ENCODE measurements around the gene ICAM1.
"Not testable (repeated sequence)": the region's sequence is repeated elsewhere in the genome, so short reads cannot be mapped to it uniquely, and the experiment has no call there.

ICAM1 gene

GRCh38 chr19:10228920-10229319, 42.0 kb upstream of the ICAM1 start:
- peak overlapping the region; percentile 27 to 43 for H3K27ac ChIP-seq (ENCODE audit: low read depth in 2 of 2, low read length in 2 of 2)
- H3K27me3 ChIP-seq (ENCODE audit: control insufficient read depth in 2 of 2, insufficient read depth in 2 of 2, low read length in 2 of 2): no peaks in the 10 kb centered on the region
- peaks cover 0 to 6% of the 10 kb centered on the region in 2 donors for H3K36me3 ChIP-seq (ENCODE audit: control insufficient read depth in 2 of 2, insufficient read depth in 2 of 2, low read length in 2 of 2)
- peaks cover 6 to 7% of the 10 kb centered on the region in 2 donors for H3K4me1 ChIP-seq (ENCODE audit: control insufficient read depth in 2 of 2, insufficient read depth in 2 of 2, low read length in 2 of 2)
- H3K4me3 ChIP-seq (ENCODE audit: low read length in 2 of 2): no peak overlapping the region
- no peaks in the 10 kb centered on the region for H3K9me3 ChIP-seq (ENCODE audit: control insufficient read depth in 2 of 2, low read length in 2 of 2)
- H3K9ac ChIP-seq (ENCODE audit: low read depth in 1 of 2, low read length in 2 of 2): no peak overlapping the region

DNA sequence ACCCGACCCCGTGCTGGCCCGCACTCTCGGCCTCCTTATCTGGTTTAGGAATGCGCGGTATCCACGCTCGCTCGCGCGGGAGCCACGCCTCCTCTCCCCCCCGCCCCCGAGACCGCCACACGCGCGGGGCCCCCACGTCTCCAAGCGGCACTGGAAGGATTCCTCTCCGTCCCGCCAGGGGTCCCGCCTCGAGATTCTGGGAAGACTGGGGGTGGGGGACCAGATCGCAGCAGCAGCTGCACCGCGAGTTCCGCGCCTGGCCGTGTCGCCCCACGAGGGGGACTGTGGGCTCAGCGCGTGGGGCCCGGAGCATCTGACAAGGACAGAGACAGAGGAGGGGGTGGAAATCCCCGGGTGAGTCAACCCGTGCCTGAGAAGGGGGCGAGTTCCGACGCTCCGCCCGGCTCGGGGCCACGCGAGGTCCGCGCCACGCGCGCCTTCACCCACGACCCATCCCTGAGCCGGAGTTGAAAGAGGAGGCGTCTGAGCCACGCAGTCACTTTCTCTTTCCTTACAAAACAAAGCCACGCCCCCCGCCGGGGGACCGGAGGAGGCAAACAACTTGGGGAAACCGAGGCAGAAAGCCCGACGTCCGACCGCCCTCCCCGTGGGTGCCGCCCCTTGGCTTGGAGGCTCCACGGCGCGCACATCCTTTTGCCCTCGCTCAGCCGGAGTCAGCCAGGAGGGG, 40.6 kb upstream of the ICAM1 start:
- H3K4me1 ChIP-seq (ENCODE audit: control insufficient read depth in 2 of 2, insufficient read depth in 2 of 2, low read length in 2 of 2): peaks cover 6 to 7% of the 10 kb centered on the region in 2 donors
- peak overlapping the region; percentile 75 to 86 for H3K9ac ChIP-seq (ENCODE audit: low read depth in 1 of 2, low read length in 2 of 2)
- no peaks in the 10 kb centered on the region for H3K27me3 ChIP-seq (ENCODE audit: control insufficient read depth in 2 of 2, insufficient read depth in 2 of 2, low read length in 2 of 2)
- peak overlapping the region; percentile 77 to 79 for H3K4me3 ChIP-seq (ENCODE audit: low read length in 2 of 2)
- H3K27ac ChIP-seq (ENCODE audit: low read depth in 2 of 2, low read length in 2 of 2): peak overlapping the region; percentile 76 to 85
- H3K36me3 ChIP-seq (ENCODE audit: control insufficient read depth in 2 of 2, insufficient read depth in 2 of 2, low read length in 2 of 2): no peaks in the 10 kb centered on the region
- H3K9me3 ChIP-seq (ENCODE audit: control insufficient read depth in 2 of 2, low read length in 2 of 2): no peaks in the 10 kb centered on the region

DNA sequence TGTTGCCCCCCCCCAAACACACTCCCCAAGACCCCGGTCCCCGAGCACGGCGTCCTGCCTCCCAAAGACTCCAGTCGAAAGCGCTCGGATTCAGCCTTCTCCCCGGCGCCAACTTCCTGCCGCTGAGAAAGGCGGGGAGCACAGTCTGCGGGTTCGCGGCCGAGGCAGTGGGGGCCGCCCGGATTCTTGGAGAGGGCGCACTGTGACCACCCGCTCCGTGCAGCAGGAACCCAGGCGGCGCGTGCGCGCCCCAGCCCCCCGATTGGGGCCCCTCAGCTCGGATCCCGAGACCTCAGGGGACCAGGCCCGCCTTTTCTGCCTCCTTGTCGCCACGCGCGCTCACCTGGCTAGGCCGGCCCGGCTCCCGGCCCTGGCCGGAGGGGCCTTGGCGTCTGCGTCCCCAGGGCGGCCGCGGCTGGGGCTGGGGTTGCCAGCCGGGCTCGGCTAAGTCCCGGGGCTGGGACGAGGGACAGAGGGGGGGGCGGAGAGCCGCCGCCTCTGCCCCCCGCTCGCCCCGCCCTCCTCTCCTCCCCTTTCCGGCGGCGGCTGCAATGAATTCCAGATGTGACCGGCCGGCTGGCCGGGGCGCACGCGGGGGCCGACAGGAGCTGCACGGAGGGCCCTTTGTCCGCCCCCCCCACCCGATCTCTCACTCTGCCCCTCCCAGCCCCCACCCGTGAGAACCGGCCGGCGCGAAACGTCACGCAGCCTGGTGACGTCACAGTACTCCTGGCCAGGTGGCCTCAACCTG, 39.9 kb upstream of the ICAM1 start, which contains the start of gene S1PR2:
Gene S1PR2, minus strand, starts transcription at position 471 of the 751 bp plus-strand sequence. CDS start 6,426 bp downstream, outside the sequence.
- H3K27me3 ChIP-seq (ENCODE audit: control insufficient read depth in 2 of 2, insufficient read depth in 2 of 2, low read length in 2 of 2): no peaks in the 10 kb centered on the region
- H3K36me3 ChIP-seq (ENCODE audit: control insufficient read depth in 2 of 2, insufficient read depth in 2 of 2, low read length in 2 of 2): no peaks in the 10 kb centered on the region
- H3K4me1 ChIP-seq (ENCODE audit: control insufficient read depth in 2 of 2, insufficient read depth in 2 of 2, low read length in 2 of 2): peaks cover 6 to 7% of the 10 kb centered on the region in 2 donors
- H3K9ac ChIP-seq (ENCODE audit: low read depth in 1 of 2, low read length in 2 of 2): peak within 1 kb of the TSS; percentile 75 to 86
- no peaks in the 10 kb centered on the region for H3K9me3 ChIP-seq (ENCODE audit: control insufficient read depth in 2 of 2, low read length in 2 of 2)
- peak within 1 kb of the TSS; percentile 76 to 85 for H3K27ac ChIP-seq (ENCODE audit: low read depth in 2 of 2, low read length in 2 of 2)
- H3K4me3 ChIP-seq (ENCODE audit: low read length in 2 of 2): peak within 1 kb of the TSS; percentile 77 to 79

DNA sequence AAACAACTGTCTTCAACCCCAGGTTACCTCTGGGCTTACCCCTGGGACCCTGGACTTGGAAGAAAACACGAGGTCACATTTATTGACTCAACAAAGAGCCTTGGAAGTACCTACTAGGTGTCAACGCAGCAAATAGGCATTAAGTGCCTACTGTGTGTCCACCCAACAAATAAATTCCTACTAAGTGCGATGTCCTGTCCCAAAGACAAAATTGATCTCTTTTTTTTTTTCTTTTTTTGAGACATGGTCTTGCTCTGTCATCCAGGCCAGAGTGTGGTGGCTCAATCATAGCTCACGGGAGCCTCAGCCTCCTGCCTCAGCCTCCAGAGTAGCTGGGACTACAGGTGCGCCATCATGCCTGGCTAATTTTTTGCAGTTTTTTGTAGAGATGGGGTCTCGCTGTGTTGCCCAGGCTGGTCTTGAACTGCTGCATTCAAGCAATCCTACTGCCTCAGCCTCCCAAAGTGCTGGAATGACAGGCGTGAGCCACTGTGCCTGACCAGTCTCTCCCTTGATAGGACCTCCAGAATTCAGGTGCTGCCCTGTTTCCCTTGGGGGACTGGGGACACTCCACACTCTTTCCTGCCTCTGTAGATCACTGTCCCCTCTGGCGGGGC, 39.2 kb upstream of the ICAM1 start:
- Histone ChIP-seq H3K27me3 (ENCODE audit: control insufficient read depth in 2 of 2, insufficient read depth in 2 of 2, low read length in 2 of 2) (no peaks in the 10 kb centered on the region), H3K36me3 (ENCODE audit: control insufficient read depth in 2 of 2, insufficient read depth in 2 of 2, low read length in 2 of 2) (no peaks in the 10 kb centered on the region), H3K27ac (ENCODE audit: low read depth in 2 of 2, low read length in 2 of 2) (peak overlapping the region in 1 of 2 donors; percentile 85), H3K9ac (ENCODE audit: low read depth in 1 of 2, low read length in 2 of 2) (peak overlapping the region in 1 of 2 donors; percentile 19), H3K9me3 (ENCODE audit: control insufficient read depth in 2 of 2, low read length in 2 of 2) (no peaks in the 10 kb centered on the region), H3K4me1 (ENCODE audit: control insufficient read depth in 2 of 2, insufficient read depth in 2 of 2, low read length in 2 of 2) (peaks cover 6 to 7% of the 10 kb centered on the region in 2 donors), H3K4me3 (ENCODE audit: low read length in 2 of 2) (peak overlapping the region; percentile 48 to 77)

DNA sequence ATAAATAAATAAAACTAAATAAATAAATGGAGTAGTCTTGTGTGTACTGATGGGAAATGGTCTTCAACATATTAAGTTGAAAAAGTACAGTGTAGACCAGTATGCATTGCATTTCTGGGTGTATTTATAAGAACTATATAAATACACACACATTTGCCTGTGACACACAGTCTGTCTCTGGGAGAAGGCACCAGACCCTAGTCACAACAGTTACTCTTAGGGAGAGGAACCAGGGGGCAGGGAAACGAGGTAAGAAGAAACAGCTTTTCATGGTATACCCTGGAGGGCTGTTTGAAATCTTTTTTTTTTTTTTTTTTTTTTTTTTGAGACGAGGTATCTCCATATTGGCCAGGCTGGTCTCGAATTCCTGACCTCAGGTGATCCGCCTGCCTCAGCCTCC, 37.0 kb upstream of the ICAM1 start:
- Histone ChIP-seq H3K4me1 (ENCODE audit: control insufficient read depth in 2 of 2, insufficient read depth in 2 of 2, low read length in 2 of 2) (peaks cover 7 to 10% of the 10 kb centered on the region in 2 donors), H3K27ac (ENCODE audit: low read depth in 2 of 2, low read length in 2 of 2) (no peak overlapping the region), H3K4me3 (ENCODE audit: low read length in 2 of 2) (no peak overlapping the region)

DNA sequence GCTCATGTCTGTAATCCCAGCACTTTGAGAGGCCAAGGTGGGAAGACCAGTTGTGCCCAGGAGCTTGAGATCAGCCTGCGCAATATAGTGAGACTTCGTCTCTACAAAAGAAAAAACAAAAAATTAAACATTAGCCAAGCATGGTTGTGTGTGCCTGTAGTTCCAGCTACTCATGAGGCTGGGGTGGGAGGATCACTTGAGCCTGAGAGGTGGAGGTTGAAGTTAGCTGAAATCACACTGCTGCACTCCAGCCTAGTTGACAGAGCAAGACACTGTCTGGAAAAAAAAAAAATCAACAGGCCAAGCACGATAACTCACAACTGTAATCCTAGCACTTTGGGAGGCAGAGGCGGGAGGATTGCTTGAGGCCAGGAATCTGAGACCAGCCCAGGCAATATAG, 35.9 kb upstream of the ICAM1 start:
- Histone ChIP-seq H3K4me1 (ENCODE audit: control insufficient read depth in 2 of 2, insufficient read depth in 2 of 2, low read length in 2 of 2) (peaks cover 5 to 7% of the 10 kb centered on the region in 2 donors), H3K4me3 (ENCODE audit: low read length in 2 of 2) (no peak overlapping the region), H3K27me3 (ENCODE audit: control insufficient read depth in 2 of 2, insufficient read depth in 2 of 2, low read length in 2 of 2) (no peaks in the 10 kb centered on the region), H3K9ac (ENCODE audit: low read depth in 1 of 2, low read length in 2 of 2) (no peak overlapping the region), H3K36me3 (ENCODE audit: control insufficient read depth in 2 of 2, insufficient read depth in 2 of 2, low read length in 2 of 2) (no peaks in the 10 kb centered on the region), H3K27ac (ENCODE audit: low read depth in 2 of 2, low read length in 2 of 2) (no peak overlapping the region), H3K9me3 (ENCODE audit: control insufficient read depth in 2 of 2, low read length in 2 of 2) (no peaks in the 10 kb centered on the region)

More for the DNA sequence above, 37.0 kb upstream of the ICAM1 start:
- Histone ChIP-seq H3K9ac (ENCODE audit: low read depth in 1 of 2, low read length in 2 of 2) (no peak overlapping the region), H3K27me3 (ENCODE audit: control insufficient read depth in 2 of 2, insufficient read depth in 2 of 2, low read length in 2 of 2) (no peaks in the 10 kb centered on the region), H3K9me3 (ENCODE audit: control insufficient read depth in 2 of 2, low read length in 2 of 2) (no peaks in the 10 kb centered on the region), H3K36me3 (ENCODE audit: control insufficient read depth in 2 of 2, insufficient read depth in 2 of 2, low read length in 2 of 2) (no peaks in the 10 kb centered on the region)

- not testable (repeated sequence) for H3K9ac ChIP-seq (ENCODE audit: low read depth in 1 of 2, low read length in 2 of 2); H3K9me3 ChIP-seq (ENCODE audit: control insufficient read depth in 2 of 2, low read length in 2 of 2); H3K36me3 ChIP-seq (ENCODE audit: control insufficient read depth in 2 of 2, insufficient read depth in 2 of 2, low read length in 2 of 2); H3K27me3 ChIP-seq (ENCODE audit: control insufficient read depth in 2 of 2, insufficient read depth in 2 of 2, low read length in 2 of 2); H3K4me1 ChIP-seq (ENCODE audit: control insufficient read depth in 2 of 2, insufficient read depth in 2 of 2, low read length in 2 of 2); H3K4me3 ChIP-seq (ENCODE audit: low read length in 2 of 2)
- H3K27ac ChIP-seq (ENCODE audit: low read depth in 2 of 2, low read length in 2 of 2): peak overlapping the region in 1 of 2 donors; percentile 82
Observed at GRCh38 chr19:10235409-10235808, 35.5 kb upstream of the ICAM1 start.

DNA sequence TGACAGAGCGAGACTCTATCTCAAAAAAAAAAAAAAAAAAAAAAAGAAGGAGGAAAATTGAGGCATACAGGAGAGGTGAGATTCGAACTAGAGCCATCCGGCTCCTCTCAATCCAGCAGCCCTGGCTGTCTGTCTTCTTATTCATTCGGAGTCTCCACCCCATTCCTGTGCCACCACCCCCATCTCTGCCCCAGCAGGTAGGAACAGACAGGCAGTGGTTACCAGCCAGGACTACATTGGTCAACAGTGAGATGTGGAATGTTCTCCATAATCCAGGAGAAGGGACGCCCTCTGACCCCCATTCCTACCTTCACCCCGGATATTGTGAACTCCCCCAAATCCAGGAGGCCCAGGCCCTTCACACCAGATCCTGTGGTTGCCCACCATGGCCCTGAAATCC, 33.2 kb upstream of the ICAM1 start:
- Histone ChIP-seq H3K27ac (ENCODE audit: low read depth in 2 of 2, low read length in 2 of 2) (peak overlapping the region; percentile 64 to 67), H3K4me3 (ENCODE audit: low read length in 2 of 2) (no peak overlapping the region), H3K9ac (ENCODE audit: low read depth in 1 of 2, low read length in 2 of 2) (peak overlapping the region in 1 of 2 donors; percentile 25), H3K4me1 (ENCODE audit: control insufficient read depth in 2 of 2, insufficient read depth in 2 of 2, low read length in 2 of 2) (peaks cover 5 to 7% of the 10 kb centered on the region in 2 donors), H3K36me3 (ENCODE audit: control insufficient read depth in 2 of 2, insufficient read depth in 2 of 2, low read length in 2 of 2) (no peaks in the 10 kb centered on the region), H3K27me3 (ENCODE audit: control insufficient read depth in 2 of 2, insufficient read depth in 2 of 2, low read length in 2 of 2) (no peaks in the 10 kb centered on the region), H3K9me3 (ENCODE audit: control insufficient read depth in 2 of 2, low read length in 2 of 2) (no peaks in the 10 kb centered on the region)

DNA sequence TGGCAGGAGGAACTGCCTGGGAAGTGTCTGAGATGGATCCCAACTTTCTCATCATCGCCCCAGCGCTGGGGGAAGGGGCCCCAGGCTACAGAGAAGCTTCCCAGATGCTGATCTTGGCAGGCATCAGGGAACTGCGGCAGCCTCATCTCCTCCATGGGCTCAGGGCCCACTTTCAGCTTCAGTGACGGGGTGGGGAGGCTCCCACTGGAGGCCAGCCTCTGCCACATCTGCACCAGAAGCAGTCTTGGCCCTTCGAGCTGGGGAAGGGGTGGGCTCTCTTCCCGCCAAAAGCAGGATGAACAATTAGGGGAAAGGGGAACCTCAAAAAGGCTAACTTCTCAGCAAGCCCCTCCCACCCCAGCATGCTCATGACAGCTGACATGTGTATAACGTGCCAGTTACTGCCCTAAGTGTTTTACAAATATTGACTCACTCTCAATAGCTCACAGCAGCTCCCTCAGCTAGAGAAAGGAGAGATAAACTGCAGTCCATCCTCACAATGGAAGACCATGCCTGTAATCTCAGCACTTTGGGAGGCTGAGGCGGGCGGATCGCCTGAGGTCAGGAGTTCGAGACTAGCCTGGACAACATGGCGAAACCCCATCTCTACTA, 32.6 kb upstream of the ICAM1 start:
- Histone ChIP-seq H3K27me3 (ENCODE audit: control insufficient read depth in 2 of 2, insufficient read depth in 2 of 2, low read length in 2 of 2) (no peaks in the 10 kb centered on the region), H3K27ac (ENCODE audit: low read depth in 2 of 2, low read length in 2 of 2) (peak overlapping the region; percentile 64 to 67), H3K36me3 (ENCODE audit: control insufficient read depth in 2 of 2, insufficient read depth in 2 of 2, low read length in 2 of 2) (no peaks in the 10 kb centered on the region), H3K4me1 (ENCODE audit: control insufficient read depth in 2 of 2, insufficient read depth in 2 of 2, low read length in 2 of 2) (peaks cover 5 to 9% of the 10 kb centered on the region in 2 donors), H3K9ac (ENCODE audit: low read depth in 1 of 2, low read length in 2 of 2) (peak overlapping the region in 1 of 2 donors; percentile 25), H3K9me3 (ENCODE audit: control insufficient read depth in 2 of 2, low read length in 2 of 2) (no peaks in the 10 kb centered on the region), H3K4me3 (ENCODE audit: low read length in 2 of 2) (no peak overlapping the region)

Data from mucosa of rectum (tissue), 2 donors.